ENCODE data around the gene NAV1.

- no peak for TF ChIP-seq CTCF (IDR thresholded peaks at IDR 0.05)
- TF ChIP-seq EP300 (IDR thresholded peaks at IDR 0.05): no peak
Observed at GRCh38 chr1:201514466-201514865, 24.5 kb upstream of the NAV1 start.
